Adipose tissue (tissue), 3 donors: ENCODE measurements around the gene GTF2H4. TPM values are rescaled to one million over a fixed set of nuclear protein-coding genes. Genes with fewer than 3 reads are reported as not detected.

Experiments used
- polyA plus RNA-seq, 3 donors: library from polyadenylated mRNA; stranded (reverse); fragments of 200-250 nt; gene quantifications; one replicate each; pipeline ENCODE4 v1.2.3, GENCODE V29; 2013
- donor health status: healthy with polysubstance abuse.
- donor health status: Bipolar disorder and iron deficiency.
- donor health status: healthy.

Gene GTF2H4
- polyA plus RNA-seq, 3 donors, result 15.5 to 35.9 (median 16.5) TPM

Other genes with a start within 250 kb of the GTF2H4 start
- 10 to 100 TPM; 16.8 to 22.3 (median 19.7) TPM for gene DHX16, start 235.2 kb upstream of the GTF2H4 start, polyA plus RNA-seq
- 100 to 1,000 TPM in 1 of 3 donors, 10 to 100 TPM in 1, 1 to 10 TPM in 1; 10.0 to 102 (median 75.8) TPM for gene PPP1R18, start 221.6 kb upstream of the GTF2H4 start, polyA plus RNA-seq
- gene NRM, start 217.2 kb upstream of the GTF2H4 start, polyA plus RNA-seq, result 1 to 10 TPM; 6.7 to 8.1 (median 7.5) TPM
- gene MDC1, start 190.9 kb upstream of the GTF2H4 start, polyA plus RNA-seq, result 10 to 100 TPM in 1 of 3 donors, 1 to 10 TPM in 2; 7.4 to 12.7 (median 7.8) TPM
- gene TUBB, start 187.9 kb upstream of the GTF2H4 start, polyA plus RNA-seq, result 100 to 1,000 TPM; 166 to 400 (median 269) TPM
- 100 to 1,000 TPM in 2 of 3 donors, 10 to 100 TPM in 1; 87.0 to 229 (median 221) TPM for gene FLOT1, start 165.5 kb upstream of the GTF2H4 start, polyA plus RNA-seq
- gene IER3, start 163.7 kb upstream of the GTF2H4 start, polyA plus RNA-seq, result 100 to 1,000 TPM in 1 of 3 donors, 10 to 100 TPM in 2; 41.6 to 402 (median 45.5) TPM
- gene DDR1, start 23.7 kb upstream of the GTF2H4 start, polyA plus RNA-seq, result 10 to 100 TPM; 24.2 to 83.5 (median 57.4) TPM
- 10 to 100 TPM; 14.2 to 25.3 (median 20.9) TPM for gene VARS2, start 6.0 kb downstream of the GTF2H4 start, polyA plus RNA-seq
- gene SFTA2, start 24.0 kb downstream of the GTF2H4 start, polyA plus RNA-seq, result 1 to 10 TPM in 1 of 3 donors, under 1 TPM in 1, not detected in 1; 0.42 to 6.6 TPM
- gene MUCL3, start 32.8 kb downstream of the GTF2H4 start, polyA plus RNA-seq, result 1 to 10 TPM in 2 of 3 donors, under 1 TPM in 1; 0.08 to 8.5 (median 2.7) TPM
- gene MUC21, start 75.5 kb downstream of the GTF2H4 start, polyA plus RNA-seq, result 1 to 10 TPM in 1 of 3 donors, under 1 TPM in 1, not detected in 1; 0.05 to 1.1 TPM
- not detected for gene MUC22, start 102.3 kb downstream of the GTF2H4 start, polyA plus RNA-seq
- not detected for gene C6orf15, start 204.4 kb downstream of the GTF2H4 start, polyA plus RNA-seq
- 1 to 10 TPM in 1 of 3 donors, under 1 TPM in 2; 0.02 to 2.0 (median 0.28) TPM for gene PSORS1C1, start 206.6 kb downstream of the GTF2H4 start, polyA plus RNA-seq
- under 1 TPM in 1 of 3 donors, not detected in 2; 0.03 TPM for gene CDSN, start 212.2 kb downstream of the GTF2H4 start, polyA plus RNA-seq
- gene PSORS1C2, start 230.9 kb downstream of the GTF2H4 start, polyA plus RNA-seq, result under 1 TPM in 1 of 3 donors, not detected in 2; 0.07 TPM
- gene CCHCR1, start 249.6 kb downstream of the GTF2H4 start, polyA plus RNA-seq, result 10 to 100 TPM in 1 of 3 donors, 1 to 10 TPM in 2; 6.1 to 11.0 (median 7.4) TPM